ENCODE measurements around the gene LIMK1.

GRCh38 chr7:74044366-74045350 lies 38.9 kb upstream of the LIMK1 start:
- TF ChIP-seq, protein P1, sequence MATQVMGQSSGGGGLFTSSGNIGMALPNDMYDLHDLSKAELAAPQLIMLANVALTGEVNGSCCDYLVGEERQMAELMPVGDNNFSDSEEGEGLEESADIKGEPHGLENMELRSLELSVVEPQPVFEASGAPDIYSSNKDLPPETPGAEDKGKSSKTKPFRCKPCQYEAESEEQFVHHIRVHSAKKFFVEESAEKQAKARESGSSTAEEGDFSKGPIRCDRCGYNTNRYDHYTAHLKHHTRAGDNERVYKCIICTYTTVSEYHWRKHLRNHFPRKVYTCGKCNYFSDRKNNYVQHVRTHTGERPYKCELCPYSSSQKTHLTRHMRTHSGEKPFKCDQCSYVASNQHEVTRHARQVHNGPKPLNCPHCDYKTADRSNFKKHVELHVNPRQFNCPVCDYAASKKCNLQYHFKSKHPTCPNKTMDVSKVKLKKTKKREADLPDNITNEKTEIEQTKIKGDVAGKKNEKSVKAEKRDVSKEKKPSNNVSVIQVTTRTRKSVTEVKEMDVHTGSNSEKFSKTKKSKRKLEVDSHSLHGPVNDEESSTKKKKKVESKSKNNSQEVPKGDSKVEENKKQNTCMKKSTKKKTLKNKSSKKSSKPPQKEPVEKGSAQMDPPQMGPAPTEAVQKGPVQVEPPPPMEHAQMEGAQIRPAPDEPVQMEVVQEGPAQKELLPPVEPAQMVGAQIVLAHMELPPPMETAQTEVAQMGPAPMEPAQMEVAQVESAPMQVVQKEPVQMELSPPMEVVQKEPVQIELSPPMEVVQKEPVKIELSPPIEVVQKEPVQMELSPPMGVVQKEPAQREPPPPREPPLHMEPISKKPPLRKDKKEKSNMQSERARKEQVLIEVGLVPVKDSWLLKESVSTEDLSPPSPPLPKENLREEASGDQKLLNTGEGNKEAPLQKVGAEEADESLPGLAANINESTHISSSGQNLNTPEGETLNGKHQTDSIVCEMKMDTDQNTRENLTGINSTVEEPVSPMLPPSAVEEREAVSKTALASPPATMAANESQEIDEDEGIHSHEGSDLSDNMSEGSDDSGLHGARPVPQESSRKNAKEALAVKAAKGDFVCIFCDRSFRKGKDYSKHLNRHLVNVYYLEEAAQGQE (IDR thresholded peaks at IDR 0.05; ENCODE audit: unreplicated experiment): no peak
- TF ChIP-seq POLR2AphosphoS5 (IDR thresholded peaks at IDR 0.05; ENCODE audit: low read depth) (no peak), CTCF (conservative IDR thresholded peaks at IDR 0.05; ENCODE audit: low read depth in 2 of 2) (no peak), EZH2 (IDR thresholded peaks at IDR 0.05; ENCODE audit: low read depth, unreplicated experiment) (no peak)
